Measurements from ENCODE around the gene SLC24A3. TPM values are rescaled to one million over a fixed set of nuclear protein-coding genes. Genes with fewer than 3 reads are reported as not detected.

The SLC24A3 gene
- total and polyA plus RNA-seq, 2 experiments from 2014 or later, result not detected

DNA sequence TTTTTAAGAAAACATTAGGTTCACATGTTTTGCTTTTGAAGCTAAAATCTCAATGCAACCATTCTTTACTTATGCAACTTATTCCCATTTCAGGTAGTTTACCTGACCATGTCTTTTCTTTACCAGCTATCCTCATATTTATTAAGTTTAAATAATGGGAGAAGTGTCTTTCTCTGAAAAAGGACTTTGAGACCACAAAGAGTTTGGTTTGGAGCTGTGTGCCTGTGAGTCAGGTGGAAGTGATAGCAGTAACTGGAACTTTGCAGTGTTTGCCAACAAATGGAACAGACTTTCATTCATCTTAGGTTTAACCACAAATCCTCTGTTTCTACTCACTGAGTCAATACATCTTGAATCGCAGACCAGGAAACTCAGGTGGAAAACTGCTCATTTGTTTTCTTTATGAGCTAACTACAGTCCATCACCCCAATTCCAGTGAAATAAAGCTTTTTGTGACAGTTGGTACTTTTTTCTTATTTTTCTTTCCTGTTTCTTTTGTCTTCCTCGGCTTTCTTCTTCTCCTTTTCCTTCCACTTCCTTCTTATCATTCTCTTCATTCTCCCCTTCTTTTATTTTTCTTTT, 397.3 kb downstream of the SLC24A3 start:
- no peak overlapping the region for H3K4me2 ChIP-seq (ENCODE audit: unreplicated experiment)
- no peaks in the 10 kb centered on the region for H3K9me3 ChIP-seq (ENCODE audit: low read depth)
- no peaks in the 10 kb centered on the region for H4K20me1 ChIP-seq (ENCODE audit: insufficient read depth)
- in situ Hi-C loops (cut with MboI), result no loop called here
- no peaks in the 10 kb centered on the region for H3K9me2 ChIP-seq (ENCODE audit: insufficient read depth)
- no peak overlapping the region for H3K4me3 ChIP-seq
- H3F3A ChIP-seq (ENCODE audit: insufficient read depth), result no peaks in the 10 kb centered on the region
- WGBS, 2 experiments (ENCODE audit: low coverage in 1 of 2, low lambda C conversion rate in 2 of 2, missing lambda C conversion rate in 2 of 2), result 31 to 35% methylated on average over 2 of the region's 2 CpGs
- TF ChIP-seq EZH2 (IDR thresholded peaks at IDR 0.05; ENCODE audit: insufficient read depth, poor library complexity, severe bottlenecking) (no peak), EZH2phosphoT487 (IDR thresholded peaks at IDR 0.05; ENCODE audit: insufficient read depth, low read depth) (no peak)
- no peak for DNase-seq
- no peak overlapping the region for H3K27ac ChIP-seq
- no peak overlapping the region for H2AFZ ChIP-seq
- H3K9ac ChIP-seq, result no peak overlapping the region
- no peaks in the 10 kb centered on the region; the same call in 1 of the 2 replicates for H3K27me3 ChIP-seq (replicated peaks; ENCODE audit: insufficient read depth)
- H3K36me3 ChIP-seq (ENCODE audit: low read depth), result no peaks in the 10 kb centered on the region
- H3K4me1 ChIP-seq (ENCODE audit: insufficient read depth), result no peaks in the 10 kb centered on the region
- H3K79me2 ChIP-seq (ENCODE audit: insufficient read depth), result no peaks in the 10 kb centered on the region

GRCh38 chr20:19615629-19616028, 403.2 kb downstream of the SLC24A3 start:
- Histone ChIP-seq H3K27ac (no peak overlapping the region), H3F3A (ENCODE audit: insufficient read depth) (no peaks in the 10 kb centered on the region), H3K36me3 (ENCODE audit: low read depth) (no peaks in the 10 kb centered on the region), H3K79me2 (ENCODE audit: insufficient read depth) (no peaks in the 10 kb centered on the region), H3K4me2 (ENCODE audit: unreplicated experiment) (no peak overlapping the region), H3K9ac (no peak overlapping the region), H3K4me1 (ENCODE audit: insufficient read depth) (no peaks in the 10 kb centered on the region), H3K9me3 (ENCODE audit: low read depth) (no peaks in the 10 kb centered on the region), H3K4me3 (no peak overlapping the region), H3K27me3 (replicated peaks; ENCODE audit: insufficient read depth) (no peaks in the 10 kb centered on the region), H3K9me2 (ENCODE audit: insufficient read depth) (no peaks in the 10 kb centered on the region), H4K20me1 (ENCODE audit: insufficient read depth) (no peaks in the 10 kb centered on the region), H2AFZ (no peak overlapping the region)
- in situ Hi-C loops (cut with MboI), result no loop called here
- TF ChIP-seq EZH2phosphoT487 (IDR thresholded peaks at IDR 0.05; ENCODE audit: insufficient read depth, low read depth) (no peak), EZH2 (IDR thresholded peaks at IDR 0.05; ENCODE audit: insufficient read depth, poor library complexity, severe bottlenecking) (no peak)
- no peak for DNase-seq

DNA sequence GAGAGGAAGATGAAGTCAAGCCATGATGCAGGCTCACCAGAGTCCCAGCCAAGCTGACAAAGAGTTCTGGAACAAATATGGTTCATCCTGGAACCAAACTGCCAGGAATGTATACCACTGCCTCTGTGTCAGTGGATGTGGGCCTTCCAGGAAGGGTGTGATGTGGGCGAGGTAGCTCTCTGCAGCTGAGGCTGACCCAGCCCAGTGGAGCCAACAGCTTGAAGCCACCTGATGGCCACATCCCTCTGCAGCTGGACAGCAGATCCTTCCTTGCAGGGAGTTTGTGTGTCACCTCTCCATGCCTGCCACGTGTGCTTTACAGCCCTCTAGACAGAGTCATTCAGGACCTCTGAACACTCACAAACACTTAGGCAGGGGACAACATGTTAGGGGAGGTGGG, 403.6 kb downstream of the SLC24A3 start:
- in situ Hi-C loops (cut with MboI), result no loop called here
- TF ChIP-seq EZH2phosphoT487 (IDR thresholded peaks at IDR 0.05; ENCODE audit: insufficient read depth, low read depth) (no peak), EZH2 (IDR thresholded peaks at IDR 0.05; ENCODE audit: insufficient read depth, poor library complexity, severe bottlenecking) (no peak)
- H3K9me3 ChIP-seq (ENCODE audit: low read depth), result no peaks in the 10 kb centered on the region
- no peaks in the 10 kb centered on the region for H3K27me3 ChIP-seq (replicated peaks; ENCODE audit: insufficient read depth)
- no peak overlapping the region for H3K9ac ChIP-seq
- H3K9me2 ChIP-seq (ENCODE audit: insufficient read depth), result no peaks in the 10 kb centered on the region
- H3K4me3 ChIP-seq, result no peak overlapping the region
- no peaks in the 10 kb centered on the region for H3K4me1 ChIP-seq (ENCODE audit: insufficient read depth)
- H3K36me3 ChIP-seq (ENCODE audit: low read depth), result no peaks in the 10 kb centered on the region
- no peak for DNase-seq
- no peak overlapping the region for H2AFZ ChIP-seq
- no peak overlapping the region for H3K4me2 ChIP-seq (ENCODE audit: unreplicated experiment)
- no peaks in the 10 kb centered on the region for H4K20me1 ChIP-seq (ENCODE audit: insufficient read depth)
- WGBS, 2 experiments (ENCODE audit: low coverage in 1 of 2, low lambda C conversion rate in 2 of 2, missing lambda C conversion rate in 2 of 2), result 38 to 39% methylated on average over 2 of the region's 2 CpGs
- no peaks in the 10 kb centered on the region for H3K79me2 ChIP-seq (ENCODE audit: insufficient read depth)
- no peak overlapping the region for H3K27ac ChIP-seq
- no peaks in the 10 kb centered on the region for H3F3A ChIP-seq (ENCODE audit: insufficient read depth)

DNA sequence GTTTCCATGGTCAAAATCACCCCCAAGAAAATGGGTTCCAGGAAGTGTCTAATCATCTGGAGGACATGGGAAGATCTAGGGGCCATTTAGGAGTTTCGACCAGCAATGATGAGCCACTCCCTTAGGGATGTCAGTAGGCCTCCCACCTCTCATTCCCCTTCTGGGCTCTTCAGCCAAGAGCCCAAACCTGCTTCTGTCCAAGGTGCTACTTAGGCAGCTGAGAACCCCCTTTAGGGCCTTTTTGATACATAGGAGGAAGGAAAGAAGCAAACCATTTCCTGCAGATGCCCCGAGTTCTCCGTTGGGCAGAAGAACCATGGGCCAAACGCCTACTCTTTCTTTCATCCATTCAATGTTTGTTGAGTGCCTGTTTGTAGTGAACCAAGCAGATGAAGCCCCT, 404.2 kb downstream of the SLC24A3 start:
- Histone ChIP-seq H4K20me1 (ENCODE audit: insufficient read depth) (no peaks in the 10 kb centered on the region), H3K36me3 (ENCODE audit: low read depth) (no peaks in the 10 kb centered on the region), H3K9me3 (ENCODE audit: low read depth) (no peaks in the 10 kb centered on the region), H3F3A (ENCODE audit: insufficient read depth) (no peaks in the 10 kb centered on the region), H3K4me2 (ENCODE audit: unreplicated experiment) (no peak overlapping the region), H2AFZ (no peak overlapping the region), H3K27ac (no peak overlapping the region), H3K4me1 (ENCODE audit: insufficient read depth) (no peaks in the 10 kb centered on the region), H3K27me3 (replicated peaks; ENCODE audit: insufficient read depth) (no peaks in the 10 kb centered on the region), H3K9me2 (ENCODE audit: insufficient read depth) (no peaks in the 10 kb centered on the region), H3K4me3 (no peak overlapping the region), H3K9ac (no peak overlapping the region), H3K79me2 (ENCODE audit: insufficient read depth) (no peaks in the 10 kb centered on the region)
- WGBS, 2 experiments (ENCODE audit: low coverage in 1 of 2, low lambda C conversion rate in 2 of 2, missing lambda C conversion rate in 2 of 2), result 54 to 62% methylated on average over 4 of the region's 4 CpGs
- in situ Hi-C loops (cut with MboI), result no loop called here
- TF ChIP-seq EZH2phosphoT487 (IDR thresholded peaks at IDR 0.05; ENCODE audit: insufficient read depth, low read depth) (no peak), EZH2 (IDR thresholded peaks at IDR 0.05; ENCODE audit: insufficient read depth, poor library complexity, severe bottlenecking) (no peak)
- DNase-seq, result no peak

DNA sequence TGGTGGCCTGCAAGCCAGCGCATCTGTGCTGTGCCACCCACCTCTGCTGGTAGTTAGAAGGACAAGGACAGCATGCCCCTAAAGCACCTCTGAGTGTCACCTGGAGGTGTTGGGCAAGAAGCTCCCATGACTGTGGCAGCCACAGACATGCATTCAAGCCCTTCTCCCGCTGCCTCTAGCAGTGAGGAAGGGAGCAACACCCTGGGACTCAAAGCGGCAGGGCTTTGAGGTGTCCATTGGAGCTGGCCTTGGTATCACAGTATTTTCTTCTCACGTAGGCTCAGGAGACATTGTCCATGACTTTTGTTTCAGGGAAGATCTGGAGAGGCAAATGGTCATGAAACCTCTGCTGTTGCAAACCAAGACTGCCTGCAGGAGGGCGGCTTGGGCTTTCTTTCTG, 404.8 kb downstream of the SLC24A3 start:
- whole genome bisulfite sequencing, 2 experiments (ENCODE audit: low coverage in 1 of 2, low lambda C conversion rate in 2 of 2, missing lambda C conversion rate in 2 of 2), result 54 to 61% methylated on average over 5 of the region's 5 CpGs
- DNase-seq, result no peak
- Histone ChIP-seq H3K4me1 (ENCODE audit: insufficient read depth) (no peaks in the 10 kb centered on the region), H2AFZ (no peak overlapping the region), H3K4me2 (ENCODE audit: unreplicated experiment) (no peak overlapping the region), H3K9ac (no peak overlapping the region), H3F3A (ENCODE audit: insufficient read depth) (no peaks in the 10 kb centered on the region), H3K9me3 (ENCODE audit: low read depth) (no peaks in the 10 kb centered on the region), H3K27me3 (replicated peaks; ENCODE audit: insufficient read depth) (no peaks in the 10 kb centered on the region), H3K4me3 (no peak overlapping the region), H3K36me3 (ENCODE audit: low read depth) (no peaks in the 10 kb centered on the region), H3K27ac (no peak overlapping the region), H3K9me2 (ENCODE audit: insufficient read depth) (no peaks in the 10 kb centered on the region), H4K20me1 (ENCODE audit: insufficient read depth) (no peaks in the 10 kb centered on the region), H3K79me2 (ENCODE audit: insufficient read depth) (no peaks in the 10 kb centered on the region)
- in situ Hi-C loops (cut with MboI), result no loop called here
- no peak for TF ChIP-seq EZH2 (IDR thresholded peaks at IDR 0.05; ENCODE audit: insufficient read depth, poor library complexity, severe bottlenecking)
- TF ChIP-seq EZH2phosphoT487 (IDR thresholded peaks at IDR 0.05; ENCODE audit: insufficient read depth, low read depth), result no peak
